Fibroblast of mammary gland (primary cell): ENCODE data around the gene DLGAP3.

Experiments
- DNase-seq: peaks from one replicate; pipeline ENCODE4 v3.0.0-alpha.2; 2010; ENCODE audit warnings: low read depth
- H3K4me3 ChIP-seq: 2 replicates; pipeline ENCODE4 v1.5.1; 2011; ENCODE audit warnings: low read depth, mild to moderate bottlenecking, low read length, moderate library complexity; ENCODE audit not compliant: control insufficient read depth
- CTCF ChIP-seq: conservative IDR thresholded peaks from 2 replicates; pipeline ENCODE4 v1.5.1; 2011; ENCODE audit warnings: low read depth, low read length, inconsistent platforms; ENCODE audit not compliant: control insufficient read depth, insufficient read depth

The DLGAP3 gene

GRCh38 chr1:34929497-34929852 is at the start of gene DLGAP3:
TSS of gene DLGAP3 (minus strand) at chr1:34929650. CDS start at chr1:34905383, 24,267 bp downstream.
- DNase-seq, result no peak
- no peak within 1 kb of the TSS for H3K4me3 ChIP-seq

DNA sequence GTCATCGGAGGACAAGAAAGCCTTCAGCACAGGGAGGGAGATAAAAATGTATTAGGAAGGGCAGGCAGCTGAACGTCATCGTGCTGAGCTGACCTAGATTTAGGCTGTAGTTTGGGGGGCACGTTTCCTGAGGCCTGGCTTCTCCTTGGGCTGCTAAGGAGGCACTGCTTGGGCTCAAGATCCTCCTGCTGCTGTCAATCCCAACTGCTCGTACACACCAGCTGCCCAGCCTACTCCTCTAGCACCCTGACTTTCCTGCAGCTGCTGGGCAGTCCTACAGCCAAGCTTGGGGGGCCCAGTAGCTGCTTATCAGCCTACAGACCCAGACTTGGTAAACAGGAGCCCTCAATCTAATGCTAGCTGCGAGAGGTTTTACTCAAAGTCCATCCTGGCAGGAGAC is 49.5 kb upstream of the DLGAP3 start:
- H3K4me3 ChIP-seq, result no peak overlapping the region
- no peak for DNase-seq
- no peak for TF ChIP-seq CTCF

More at GRCh38 chr1:34929497-34929852, at the start of gene DLGAP3:
- TF ChIP-seq CTCF, result no peak

- no peak for TF ChIP-seq CTCF
- no peak overlapping the region for H3K4me3 ChIP-seq
- no peak for DNase-seq
Measured at GRCh38 chr1:34977858-34978257, 48.4 kb upstream of the DLGAP3 start.

DNA sequence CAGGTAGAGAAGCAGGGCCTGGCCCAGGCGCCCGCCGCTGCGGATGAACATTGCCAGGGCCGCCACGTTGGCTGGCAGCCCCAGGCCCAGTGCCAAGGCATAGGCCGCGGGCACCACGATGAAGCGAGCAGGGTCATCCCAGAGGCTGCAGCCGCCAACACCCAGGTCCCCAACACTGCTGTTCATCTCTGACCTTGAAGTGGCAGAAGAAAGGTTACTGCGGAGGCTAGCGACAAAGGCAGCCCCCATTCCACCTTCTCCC is 47.7 kb upstream of the DLGAP3 start:
- TF ChIP-seq CTCF, result no peak
- no peak for DNase-seq
- no peak overlapping the region for H3K4me3 ChIP-seq

- no peak for TF ChIP-seq CTCF
- no peak for DNase-seq
- no peak overlapping the region for H3K4me3 ChIP-seq
Measured at GRCh38 chr1:34976384-34977209, 47.1 kb upstream of the DLGAP3 start.

DNA sequence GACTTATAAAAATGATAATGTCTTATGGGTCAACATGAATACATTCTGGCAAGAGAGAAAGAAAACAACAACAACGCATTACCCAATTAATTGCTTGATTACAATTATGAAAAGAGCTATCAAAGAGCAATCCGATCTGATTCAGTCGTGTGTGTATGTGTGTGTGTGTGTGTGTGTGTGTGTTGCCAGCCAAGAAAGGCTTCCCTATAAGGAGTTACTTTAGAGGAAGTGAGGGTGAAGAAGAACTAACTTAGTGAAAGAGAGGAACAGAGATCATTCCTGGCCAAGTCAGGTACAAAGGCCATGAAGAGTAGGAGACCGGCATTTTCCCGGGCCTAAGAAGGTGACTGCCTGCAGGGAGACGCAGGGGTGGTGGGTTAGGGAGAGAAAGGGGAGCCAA is 46.3 kb upstream of the DLGAP3 start:
- TF ChIP-seq CTCF, result no peak
- no peak overlapping the region for H3K4me3 ChIP-seq
- DNase-seq, result no peak

GRCh38 chr1:34975338-34975737 is 45.9 kb upstream of the DLGAP3 start:
- DNase-seq, result no peak
- TF ChIP-seq CTCF, result no peak
- H3K4me3 ChIP-seq, result no peak overlapping the region
